ENCODE measurements around the gene FAM229A. TPM values are rescaled to one million over a fixed set of nuclear protein-coding genes. Genes with fewer than 3 reads are reported as not detected.
A peak's percentile ranks its signal among the peaks of the same experiment; 100 is the strongest.
"Not testable (repeated sequence)": the region's sequence is repeated elsewhere in the genome, so short reads cannot be mapped to it uniquely, and the experiment has no call there.

Gene FAM229A
- total RNA-seq (2014; rRNA removed; shearing (Covaris generic)): 0.74 and 0.85 TPM in 2 replicates
- polyA plus RNA-seq (2015; cell fraction: cytosol; rRNA removed): 0.46 and 0.72 TPM in 2 replicates
- polyA plus RNA-seq (2015; cell fraction: nucleus; rRNA removed): 27.1 and 34.7 TPM in 2 replicates

- in situ Hi-C loops (cut with HindIII; ENCODE audit: low pct_unique_long_range_greater_than_20kb, low sequenced_read_pairs): no loop called here
- no peak for DNase-seq (ENCODE audit: low read depth, low spot score)
These were observed at the start of gene FAM229A, which contains the start of gene TSSK3 for GRCh38 chr1:32362474-32363313. TSS of gene FAM229A (minus strand) at chr1:32362485. CDS start at chr1:32362091, 394 bp downstream. TSS of gene TSSK3 (plus strand) at chr1:32362539. CDS start at chr1:32362702, 163 bp downstream.

- in situ Hi-C loops (cut with HindIII; ENCODE audit: low pct_unique_long_range_greater_than_20kb, low sequenced_read_pairs): no loop called here
- DNase-seq (ENCODE audit: low read depth, low spot score): no peak
These were observed 49.0 kb upstream of the FAM229A start for GRCh38 chr1:32411261-32411660.

GRCh38 chr1:32406629-32407111, 44.4 kb upstream of the FAM229A start:
- DNase-seq (ENCODE audit: low read depth, low spot score): no peak
- in situ Hi-C loops (cut with HindIII; ENCODE audit: low pct_unique_long_range_greater_than_20kb, low sequenced_read_pairs): no loop called here

- in situ Hi-C loops (cut with HindIII; ENCODE audit: low pct_unique_long_range_greater_than_20kb, low sequenced_read_pairs): no loop called here
- no peak for DNase-seq (ENCODE audit: low read depth, low spot score)
These were observed 43.6 kb upstream of the FAM229A start for GRCh38 chr1:32405672-32406467.

GRCh38 chr1:32404946-32405345, 42.7 kb upstream of the FAM229A start:
- no peak for DNase-seq (ENCODE audit: low read depth, low spot score)
- in situ Hi-C loops (cut with HindIII; ENCODE audit: low pct_unique_long_range_greater_than_20kb, low sequenced_read_pairs): no loop called here

- DNase-seq (ENCODE audit: low read depth, low spot score): peak; percentile 83
- in situ Hi-C loops (cut with HindIII; ENCODE audit: low pct_unique_long_range_greater_than_20kb, low sequenced_read_pairs): no loop called here
These were observed 38.8 kb upstream of the FAM229A start for GRCh38 chr1:32400876-32401631.

- in situ Hi-C loops (cut with HindIII; ENCODE audit: low pct_unique_long_range_greater_than_20kb, low sequenced_read_pairs): no loop called here
These were observed 37.6 kb upstream of the FAM229A start for GRCh38 chr1:32399843-32400242.

GRCh38 chr1:32398401-32398800, 36.1 kb upstream of the FAM229A start:
- in situ Hi-C loops (cut with HindIII; ENCODE audit: low pct_unique_long_range_greater_than_20kb, low sequenced_read_pairs): no loop called here
- DNase-seq (ENCODE audit: low read depth, low spot score): no peak

More at GRCh38 chr1:32399843-32400242, 37.6 kb upstream of the FAM229A start:
- DNase-seq (ENCODE audit: low read depth, low spot score): no peak

- in situ Hi-C loops (cut with HindIII; ENCODE audit: low pct_unique_long_range_greater_than_20kb, low sequenced_read_pairs); DNase-seq (ENCODE audit: low read depth, low spot score): not testable (repeated sequence)
These were observed 34.2 kb upstream of the FAM229A start for GRCh38 chr1:32396524-32396923.

GRCh38 chr1:32394890-32395432, 32.7 kb upstream of the FAM229A start:
- DNase-seq (ENCODE audit: low read depth, low spot score): no peak
- in situ Hi-C loops (cut with HindIII; ENCODE audit: low pct_unique_long_range_greater_than_20kb, low sequenced_read_pairs): no loop called here

GRCh38 chr1:32394141-32394889, 32.0 kb upstream of the FAM229A start, which contains the start of gene BSDC1:
TSS of gene BSDC1 (minus strand) at chr1:32394441. CDS start at chr1:32394414, 27 bp downstream.
- in situ Hi-C loops (cut with HindIII; ENCODE audit: low pct_unique_long_range_greater_than_20kb, low sequenced_read_pairs): no loop called here
- peak; percentile 97 for DNase-seq (ENCODE audit: low read depth, low spot score)

GRCh38 chr1:32393832-32394140, 31.5 kb upstream of the FAM229A start:
- in situ Hi-C loops (cut with HindIII; ENCODE audit: low pct_unique_long_range_greater_than_20kb, low sequenced_read_pairs): no loop called here
- peak; percentile 20 for DNase-seq (ENCODE audit: low read depth, low spot score)

GRCh38 chr1:32393136-32393535, 30.9 kb upstream of the FAM229A start:
- in situ Hi-C loops (cut with HindIII; ENCODE audit: low pct_unique_long_range_greater_than_20kb, low sequenced_read_pairs): no loop called here
- DNase-seq (ENCODE audit: low read depth, low spot score): no peak

GRCh38 chr1:32392325-32392724, 30.0 kb upstream of the FAM229A start:
- in situ Hi-C loops (cut with HindIII; ENCODE audit: low pct_unique_long_range_greater_than_20kb, low sequenced_read_pairs): no loop called here
- no peak for DNase-seq (ENCODE audit: low read depth, low spot score)

GRCh38 chr1:32390904-32391870, 28.9 kb upstream of the FAM229A start:
- DNase-seq (ENCODE audit: low read depth, low spot score): no peak
- in situ Hi-C loops (cut with HindIII; ENCODE audit: low pct_unique_long_range_greater_than_20kb, low sequenced_read_pairs): no loop called here

GRCh38 chr1:32388641-32389040, 26.4 kb upstream of the FAM229A start:
- in situ Hi-C loops (cut with HindIII; ENCODE audit: low pct_unique_long_range_greater_than_20kb, low sequenced_read_pairs): no loop called here
- DNase-seq (ENCODE audit: low read depth, low spot score): no peak

All from SK-MEL-5 (cell line).